Neural progenitor cell (in vitro differentiated cells): Measurements from ENCODE around the gene CATSPERB.

ENCODE experiments used
- CTCF ChIP-seq: fragments of 200-600 bp; sonication (generic); IDR thresholded peaks from 2 replicates; pipeline ENCODE4 v1.5.1; 2017; ENCODE audit warnings: antibody characterized with exemption, mild to moderate bottlenecking
- EZH2 ChIP-seq: fragments of 200-600 bp; sonication (generic); IDR thresholded peaks from 2 replicates; pipeline ENCODE4 v1.6.1; 2017; ENCODE audit warnings: antibody characterized with exemption, mild to moderate bottlenecking, moderate library complexity

GRCh38 chr14:91722386-91722785 is 9.5 kb downstream of the CATSPERB start:
- TF ChIP-seq CTCF (no peak), EZH2 (no peak)
